Measurements from ENCODE around the gene FZR1. TPM values are rescaled to one million over a fixed set of nuclear protein-coding genes. Genes with fewer than 3 reads are reported as not detected.

FZR1 gene
- total and polyA plus RNA-seq, 7 experiments from 2014 or later: 7.8 to 90.7 (median 66.7) TPM

DNA sequence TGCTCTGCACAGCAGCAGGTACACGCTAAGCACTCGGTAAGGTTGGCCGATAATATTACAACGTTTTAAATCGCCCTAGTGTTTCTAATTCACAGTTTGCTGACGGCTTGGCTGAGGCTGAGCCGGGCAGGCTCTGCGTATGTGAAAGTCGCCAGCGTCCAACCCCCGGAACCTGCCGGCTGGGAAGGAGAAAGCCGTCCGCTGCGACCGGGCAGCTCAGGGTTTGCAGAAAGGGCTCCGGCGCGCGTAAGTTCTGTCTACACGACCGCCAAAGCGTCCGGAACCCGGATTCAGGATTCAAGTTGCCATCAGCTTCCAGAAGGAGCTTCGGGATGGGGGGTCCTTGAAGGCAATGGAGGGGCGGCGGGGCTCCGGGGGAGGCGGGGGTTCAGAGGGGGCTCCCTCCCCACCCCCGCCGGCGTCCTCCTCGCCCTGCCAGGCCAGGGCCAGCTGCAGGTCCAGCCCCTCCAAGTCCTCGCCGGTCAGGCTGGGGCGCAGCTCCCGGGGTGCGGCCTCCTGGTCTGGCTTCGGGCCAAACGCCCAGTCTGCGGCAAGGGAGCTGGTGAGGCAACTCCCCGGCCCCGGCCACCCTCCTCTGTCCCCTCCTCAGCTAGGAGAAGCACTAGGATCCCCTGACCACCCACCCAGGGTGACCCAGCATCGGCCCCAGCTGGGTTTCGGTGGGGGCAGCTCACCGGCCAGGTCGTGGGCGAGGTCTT, 23.4 kb upstream of the FZR1 start:
- H3K4me3 Mint-ChIP-seq: no peak overlapping the region
- DNase-seq (peak in 1 of 9 donors; percentile 8), ATAC-seq (no peak)
- peaks cover 0 to 6% (median 0%) of the 10 kb centered on the region in 5 donors for H3K27me3 Mint-ChIP-seq
- Histone ChIP-seq H3K36me3 (ENCODE audit: control insufficient read depth in 2 of 3, insufficient read depth in 3 of 3, low read length in 3 of 3) (no peaks in the 10 kb centered on the region), H3K27ac (ENCODE audit: low read depth, low read length) (no peak overlapping the region), H3K9me3 (ENCODE audit: control insufficient read depth in 2 of 3, low read length in 3 of 3) (no peaks in the 10 kb centered on the region), H3K4me1 (ENCODE audit: control insufficient read depth in 2 of 2, insufficient read depth in 2 of 2, low read length in 2 of 2) (peaks cover 0 to 6% of the 10 kb centered on the region in 2 donors), H3K4me3 (ENCODE audit: low read length) (no peak overlapping the region), H3K27me3 (ENCODE audit: control insufficient read depth in 2 of 2, insufficient read depth in 2 of 2, low read length in 2 of 2) (no peaks in the 10 kb centered on the region)
- H3K4me1 Mint-ChIP-seq: peaks cover 10 to 22% (median 15%) of the 10 kb centered on the region in 7 donors
- CTCF ChIA-PET: interaction anchor here (0.6 to 1.1 kb wide), 3 partner anchors 11 to 178 kb away, joined by 3 to 4 read pairs (median 3); no protein-coding TSS in a partner anchor
- intact Hi-C loops (cut with micrococcal nuclease): no loop called here
- H3K36me3 Mint-ChIP-seq: peaks cover 0 to 4% (median 0%) of the 10 kb centered on the region in 5 donors
- POLR2A ChIA-PET: no interaction called here
- H3K27ac Mint-ChIP-seq: no peak overlapping the region
- no peaks in the 10 kb centered on the region for H3K9me3 Mint-ChIP-seq

DNA sequence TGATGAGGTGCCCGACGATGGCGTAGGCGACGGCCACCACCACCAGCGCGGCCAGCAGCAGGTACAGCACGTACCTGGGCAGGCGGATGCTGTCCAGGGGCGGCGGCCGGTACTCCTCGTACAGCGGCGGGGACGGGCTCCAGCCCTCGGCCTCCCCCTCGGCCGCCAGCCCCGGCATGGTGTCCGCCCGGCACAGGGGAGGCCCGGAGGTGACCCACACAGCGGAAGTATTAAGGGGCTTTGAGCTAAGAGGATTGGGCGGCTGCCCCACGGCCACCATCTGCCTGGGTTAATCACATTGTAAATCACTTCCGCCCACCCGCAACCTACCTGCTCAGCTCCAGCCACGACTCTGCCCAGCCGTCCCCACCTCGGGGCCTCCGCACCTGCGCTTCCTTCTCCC, 22.9 kb upstream of the FZR1 start, which contains the start of gene SMIM44:
TSS of gene SMIM44 (minus strand) at position 216 of the 403 bp plus-strand sequence. CDS start at position 178, 38 bp downstream.
- Histone ChIP-seq H3K4me1 (ENCODE audit: control insufficient read depth in 2 of 2, insufficient read depth in 2 of 2, low read length in 2 of 2) (peaks cover 0 to 6% of the 10 kb centered on the region in 2 donors), H3K9me3 (ENCODE audit: control insufficient read depth in 2 of 3, low read length in 3 of 3) (no peaks in the 10 kb centered on the region), H3K27me3 (ENCODE audit: control insufficient read depth in 2 of 2, insufficient read depth in 2 of 2, low read length in 2 of 2) (no peaks in the 10 kb centered on the region), H3K36me3 (ENCODE audit: control insufficient read depth in 2 of 3, insufficient read depth in 3 of 3, low read length in 3 of 3) (no peaks in the 10 kb centered on the region), H3K4me3 (ENCODE audit: low read length) (no peak within 1 kb of the TSS), H3K27ac (ENCODE audit: low read depth, low read length) (no peak within 1 kb of the TSS)
- Mint-ChIP-seq H3K4me3 (no peak within 1 kb of the TSS), H3K27ac (no peak within 1 kb of the TSS), H3K27me3 (peaks cover 0 to 3% (median 0%) of the 10 kb centered on the region in 5 donors), H3K36me3 (peaks cover 0 to 4% (median 0%) of the 10 kb centered on the region in 5 donors), H3K9me3 (no peaks in the 10 kb centered on the region), H3K4me1 (peaks cover 5 to 19% (median 10%) of the 10 kb centered on the region in 7 donors)
- ATAC-seq (no peak), DNase-seq (peak in 1 of 9 donors; percentile 7)
- ChIA-PET CTCF (interaction anchor here (1.0 to 1.1 kb wide), 3 partner anchors 14 to 178 kb away, joined by 3 to 4 read pairs (median 3); no protein-coding TSS in a partner anchor), POLR2A (interaction anchor here (0.6 kb wide), 1 partner anchor 16 kb away, joined by 4 read pairs; no protein-coding TSS in a partner anchor)
- intact Hi-C loops (cut with micrococcal nuclease): no loop called here

DNA sequence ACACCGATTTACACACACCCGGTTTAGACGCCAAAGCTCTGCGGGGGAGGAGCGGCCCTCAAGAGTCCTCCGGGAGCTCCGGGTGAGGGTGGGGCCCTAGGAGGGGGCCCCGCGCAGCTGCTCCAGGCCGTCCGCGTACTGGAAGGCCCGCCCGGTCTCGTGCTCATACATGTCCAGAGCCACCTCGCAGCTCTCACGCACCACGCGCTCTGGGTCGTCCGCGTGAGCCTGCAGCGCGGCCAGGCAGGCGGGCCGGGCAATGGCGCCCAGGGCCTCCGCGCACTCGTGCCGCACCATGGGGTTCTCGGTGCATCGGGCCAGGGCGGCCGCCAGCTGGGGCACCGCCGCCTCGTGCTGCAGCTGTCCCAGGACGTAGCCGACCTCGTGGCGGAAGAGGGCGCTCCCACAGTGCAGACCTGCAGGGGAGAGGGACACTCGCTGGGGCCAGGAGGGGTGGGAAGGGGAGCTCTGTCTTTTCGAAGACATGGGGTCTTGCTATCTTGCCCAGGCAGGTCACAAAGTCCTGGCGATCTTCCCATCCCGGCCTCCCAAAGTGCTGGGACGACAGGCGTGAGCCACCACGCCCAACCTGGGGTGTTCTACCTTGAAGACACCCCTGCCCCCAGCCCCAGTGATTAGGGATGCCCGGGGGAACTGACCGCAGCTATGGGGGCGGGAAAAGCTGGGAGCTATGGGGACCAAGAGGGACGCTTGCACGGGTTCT, 14.6 kb upstream of the FZR1 start:
- no peaks in the 10 kb centered on the region for H3K9me3 Mint-ChIP-seq
- no peaks in the 10 kb centered on the region for H3K9me3 ChIP-seq (ENCODE audit: control insufficient read depth in 2 of 3, low read length in 3 of 3)
- no peak overlapping the region for H3K4me3 Mint-ChIP-seq
- H3K36me3 Mint-ChIP-seq: peaks cover 0 to 13% (median 4%) of the 10 kb centered on the region in 5 donors
- H3K4me3 ChIP-seq (ENCODE audit: low read length): no peak overlapping the region
- no peak for DNase-seq
- intact Hi-C loops (cut with micrococcal nuclease): loop anchor here in 1 of 2 donors (10.0 kb wide), 1 partner anchor 1067 kb away; the partner anchor contains the start of gene TIMM13
- no peaks in the 10 kb centered on the region for H3K4me1 ChIP-seq (ENCODE audit: control insufficient read depth in 2 of 2, insufficient read depth in 2 of 2, low read length in 2 of 2)
- H3K4me1 Mint-ChIP-seq: peaks cover 0 to 13% (median 0%) of the 10 kb centered on the region in 7 donors
- H3K27me3 Mint-ChIP-seq: no peaks in the 10 kb centered on the region
- ChIA-PET CTCF (no interaction called here), POLR2A (no interaction called here)
- peaks cover 0 to 60% (median 12%) of the 10 kb centered on the region in 3 experiments for H3K36me3 ChIP-seq (ENCODE audit: control insufficient read depth in 2 of 3, insufficient read depth in 3 of 3, low read length in 3 of 3)
- no peaks in the 10 kb centered on the region for H3K27me3 ChIP-seq (ENCODE audit: control insufficient read depth in 2 of 2, insufficient read depth in 2 of 2, low read length in 2 of 2)
- ATAC-seq: no peak
- no peak overlapping the region for H3K27ac ChIP-seq (ENCODE audit: low read depth, low read length)
- H3K27ac Mint-ChIP-seq: no peak overlapping the region

DNA sequence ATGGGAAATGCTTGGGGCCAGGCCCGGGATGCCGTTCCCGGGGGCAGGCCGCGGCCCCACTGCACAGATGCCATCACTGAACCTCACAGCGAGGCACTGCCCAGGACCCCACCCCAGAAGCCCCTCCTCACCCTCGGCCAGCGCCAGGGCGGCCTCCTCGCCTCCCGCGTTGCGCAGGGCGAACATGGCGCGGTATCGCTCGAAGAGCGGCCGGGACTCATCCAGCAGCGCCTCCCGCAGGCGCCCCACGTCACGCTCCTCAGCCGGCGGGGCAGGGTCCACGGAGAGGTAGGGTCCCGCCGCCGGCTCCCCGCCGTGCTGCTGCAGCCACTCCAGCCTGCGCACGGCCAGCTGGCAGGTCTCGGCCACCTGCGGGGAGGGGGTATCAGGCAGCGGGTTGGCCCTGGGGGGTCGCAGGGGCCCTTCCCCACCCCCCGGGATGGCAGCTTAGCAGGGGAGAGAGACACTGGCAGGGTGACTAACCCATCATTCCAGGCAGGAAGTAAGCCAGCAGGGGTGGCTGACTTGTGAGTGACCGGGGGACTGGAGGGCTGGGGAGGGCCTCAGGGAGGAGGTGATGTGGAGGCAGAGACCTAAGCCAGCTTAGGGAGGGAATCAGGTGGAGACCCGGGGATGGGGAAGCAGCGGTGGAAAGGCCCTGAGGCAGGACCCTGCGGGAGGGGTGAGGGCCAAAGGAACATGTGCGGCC, 13.8 kb upstream of the FZR1 start:
- H3K27ac Mint-ChIP-seq: no peak overlapping the region
- H3K4me3 Mint-ChIP-seq: no peak overlapping the region
- Histone ChIP-seq H3K27ac (ENCODE audit: low read depth, low read length) (no peak overlapping the region), H3K27me3 (ENCODE audit: control insufficient read depth in 2 of 2, insufficient read depth in 2 of 2, low read length in 2 of 2) (no peaks in the 10 kb centered on the region), H3K9me3 (ENCODE audit: control insufficient read depth in 2 of 3, low read length in 3 of 3) (no peaks in the 10 kb centered on the region), H3K4me1 (ENCODE audit: control insufficient read depth in 2 of 2, insufficient read depth in 2 of 2, low read length in 2 of 2) (no peaks in the 10 kb centered on the region), H3K4me3 (ENCODE audit: low read length) (no peak overlapping the region), H3K36me3 (ENCODE audit: control insufficient read depth in 2 of 3, insufficient read depth in 3 of 3, low read length in 3 of 3) (peaks cover 0 to 67% (median 12%) of the 10 kb centered on the region in 3 experiments)
- no peak for ATAC-seq
- intact Hi-C loops (cut with micrococcal nuclease): loop anchor here in 1 of 2 donors (10.0 kb wide), 1 partner anchor 1067 kb away; the partner anchor contains the start of gene TIMM13
- CTCF ChIA-PET: no interaction called here
- no peaks in the 10 kb centered on the region for H3K9me3 Mint-ChIP-seq
- DNase-seq: no peak
- POLR2A ChIA-PET: no interaction called here
- H3K36me3 Mint-ChIP-seq: peaks cover 0 to 15% (median 8%) of the 10 kb centered on the region in 5 donors
- H3K27me3 Mint-ChIP-seq: no peaks in the 10 kb centered on the region
- H3K4me1 Mint-ChIP-seq: peaks cover 0 to 16% (median 4%) of the 10 kb centered on the region in 7 donors

DNA sequence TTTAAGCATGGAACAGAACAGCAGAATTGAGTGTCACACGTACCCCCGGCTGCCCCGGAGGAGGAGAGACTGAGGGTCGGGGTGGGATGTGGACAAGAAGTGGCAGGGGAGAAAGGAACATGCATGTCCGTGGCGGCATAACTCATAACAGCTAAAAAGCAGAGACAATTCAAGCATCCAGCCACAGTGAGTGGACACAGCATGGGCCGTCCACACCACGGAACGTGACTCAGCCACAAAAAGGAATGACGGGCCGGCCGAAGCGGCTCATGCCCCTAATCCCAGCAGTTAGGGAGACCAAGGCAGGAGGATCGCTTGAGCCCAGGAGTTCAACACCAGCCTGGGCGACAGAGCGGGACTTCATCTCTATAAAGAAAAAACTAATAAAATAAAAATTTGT, 13.2 kb upstream of the FZR1 start:
- H3K4me1 Mint-ChIP-seq: peaks cover under 1 to 18% (median 8%) of the 10 kb centered on the region in 7 donors
- Histone ChIP-seq H3K9me3 (ENCODE audit: control insufficient read depth in 2 of 3, low read length in 3 of 3) (no peaks in the 10 kb centered on the region), H3K27me3 (ENCODE audit: control insufficient read depth in 2 of 2, insufficient read depth in 2 of 2, low read length in 2 of 2) (no peaks in the 10 kb centered on the region), H3K36me3 (ENCODE audit: control insufficient read depth in 2 of 3, insufficient read depth in 3 of 3, low read length in 3 of 3) (peaks cover 0 to 70% (median 12%) of the 10 kb centered on the region in 3 experiments), H3K27ac (ENCODE audit: low read depth, low read length) (no peak overlapping the region), H3K4me1 (ENCODE audit: control insufficient read depth in 2 of 2, insufficient read depth in 2 of 2, low read length in 2 of 2) (no peaks in the 10 kb centered on the region), H3K4me3 (ENCODE audit: low read length) (no peak overlapping the region)
- H3K27ac Mint-ChIP-seq: peak overlapping the region in 1 of 9 donors; percentile 14
- ATAC-seq (no peak), DNase-seq (no peak)
- ChIA-PET POLR2A (interaction anchor here (0.5 kb wide), 1 partner anchor 38 kb away, joined by 7 read pairs; no protein-coding TSS in a partner anchor), CTCF (no interaction called here)
- intact Hi-C loops (cut with micrococcal nuclease): loop anchor here in 1 of 2 donors (10.0 kb wide), 1 partner anchor 1068 kb away; the partner anchor contains the start of gene TIMM13
- H3K27me3 Mint-ChIP-seq: no peaks in the 10 kb centered on the region
- no peak overlapping the region for H3K4me3 Mint-ChIP-seq
- H3K36me3 Mint-ChIP-seq: peaks cover 0 to 19% (median 9%) of the 10 kb centered on the region in 5 donors
- no peaks in the 10 kb centered on the region for H3K9me3 Mint-ChIP-seq

DNA sequence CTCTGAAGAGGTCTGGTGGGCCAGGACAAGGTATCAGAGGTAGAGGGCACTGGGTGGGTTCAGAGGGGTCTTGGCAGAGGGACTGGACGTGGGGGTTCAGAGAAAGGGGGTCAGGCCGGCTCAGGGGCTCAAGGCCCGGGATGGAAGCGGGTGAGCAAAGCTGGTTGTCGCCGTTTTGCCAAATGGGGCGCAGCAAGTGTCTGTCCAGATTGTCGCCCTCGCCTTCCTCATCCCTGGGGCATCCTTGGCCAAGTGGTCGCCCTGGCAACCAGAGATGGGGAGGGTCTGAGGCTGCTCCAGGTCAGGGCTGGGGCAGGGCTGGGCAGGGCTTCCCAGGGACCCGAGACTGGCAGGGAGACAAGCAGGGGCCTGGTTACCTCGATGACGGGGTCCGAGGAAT, 12.5 kb upstream of the FZR1 start:
- H3K9me3 ChIP-seq (ENCODE audit: control insufficient read depth in 2 of 3, low read length in 3 of 3): no peaks in the 10 kb centered on the region
- ChIA-PET POLR2A (interaction anchor here (0.5 to 1.9 kb wide), 2 partner anchors 10 to 39 kb away, joined by 7 to 10 read pairs; no protein-coding TSS in a partner anchor), CTCF (interaction anchor here (1.7 kb wide), 1 partner anchor 9 kb away, joined by 8 read pairs; no protein-coding TSS in a partner anchor)
- no peaks in the 10 kb centered on the region for H3K27me3 ChIP-seq (ENCODE audit: control insufficient read depth in 2 of 2, insufficient read depth in 2 of 2, low read length in 2 of 2)
- Mint-ChIP-seq H3K27me3 (no peaks in the 10 kb centered on the region), H3K4me3 (peak overlapping the region in 2 of 10 donors; percentile 42 to 60), H3K27ac (peak overlapping the region in 2 of 9 donors; percentile 28 to 33), H3K4me1 (peaks cover 1 to 21% (median 10%) of the 10 kb centered on the region in 7 donors), H3K9me3 (no peaks in the 10 kb centered on the region), H3K36me3 (peaks cover 0 to 19% (median 9%) of the 10 kb centered on the region in 5 donors)
- no peak overlapping the region for H3K27ac ChIP-seq (ENCODE audit: low read depth, low read length)
- ATAC-seq (no peak), DNase-seq (no peak)
- no peak overlapping the region for H3K4me3 ChIP-seq (ENCODE audit: low read length)
- H3K4me1 ChIP-seq (ENCODE audit: control insufficient read depth in 2 of 2, insufficient read depth in 2 of 2, low read length in 2 of 2): no peaks in the 10 kb centered on the region
- H3K36me3 ChIP-seq (ENCODE audit: control insufficient read depth in 2 of 3, insufficient read depth in 3 of 3, low read length in 3 of 3): peaks cover 0 to 70% (median 12%) of the 10 kb centered on the region in 3 experiments
- intact Hi-C loops (cut with micrococcal nuclease): loop anchor here in 1 of 2 donors (10.0 kb wide), 1 partner anchor 1069 kb away; the partner anchor contains the start of gene TIMM13
